ENCODE data around the gene PPP1R26. TPM values are rescaled to one million over a fixed set of nuclear protein-coding genes. Genes with fewer than 3 reads are reported as not detected.

The PPP1R26 gene
- total RNA-seq, 1 donor from 2014 or later = 6.7 TPM

DNA sequence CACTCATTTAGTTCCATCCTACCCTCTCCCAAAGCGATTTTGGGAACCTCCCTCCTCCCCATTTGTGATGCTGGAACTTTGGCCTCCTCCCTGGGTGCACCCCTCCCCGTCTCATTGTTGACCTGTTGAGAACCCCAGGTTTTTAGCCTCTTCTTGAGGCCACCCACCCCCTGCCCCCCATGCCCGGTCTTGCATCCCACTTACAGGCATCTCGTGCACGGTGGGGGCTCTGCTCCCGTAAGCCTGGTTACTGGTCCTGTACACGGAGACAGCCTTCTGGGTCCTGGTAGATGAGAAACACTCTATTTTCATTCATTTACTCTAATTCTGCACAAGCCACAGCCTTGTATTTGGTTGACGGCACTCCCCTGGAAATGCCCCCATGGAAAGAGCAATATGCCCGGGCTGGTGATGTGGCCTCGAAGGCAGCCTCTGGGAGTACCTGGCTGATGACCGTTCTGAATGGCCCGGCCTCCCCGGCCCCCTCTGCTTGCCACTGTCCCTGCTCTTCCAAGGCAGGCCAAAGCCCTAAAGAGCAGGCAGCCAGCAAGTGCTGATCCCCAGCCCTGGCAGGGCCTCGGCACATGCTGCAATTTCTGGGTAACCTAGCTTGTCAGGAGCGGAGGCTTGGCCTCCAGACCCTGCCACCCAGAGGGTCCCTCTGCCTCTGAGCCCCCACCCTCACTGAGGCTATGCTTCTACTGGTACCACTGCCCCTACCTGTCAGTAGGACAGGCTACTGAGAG is 19.0 kb downstream of the PPP1R26 start:
- Mint-ChIP-seq H3K9me3 (no peaks in the 10 kb centered on the region), H3K27ac (no peak overlapping the region), H3K4me3 (peak overlapping the region; percentile 79), H3K27me3 (no peaks in the 10 kb centered on the region), H3K4me1 (peaks cover 26% of the 10 kb centered on the region), H3K36me3 (ENCODE audit: low read depth) (peaks cover 20% of the 10 kb centered on the region)
- CTCF ChIA-PET = interaction anchor here (1.8 kb wide), 1 partner anchor 18 kb away, joined by 7 read pairs; no protein-coding TSS in a partner anchor
- POLR2A ChIA-PET = no interaction called here
- TF ChIP-seq, protein P1, sequence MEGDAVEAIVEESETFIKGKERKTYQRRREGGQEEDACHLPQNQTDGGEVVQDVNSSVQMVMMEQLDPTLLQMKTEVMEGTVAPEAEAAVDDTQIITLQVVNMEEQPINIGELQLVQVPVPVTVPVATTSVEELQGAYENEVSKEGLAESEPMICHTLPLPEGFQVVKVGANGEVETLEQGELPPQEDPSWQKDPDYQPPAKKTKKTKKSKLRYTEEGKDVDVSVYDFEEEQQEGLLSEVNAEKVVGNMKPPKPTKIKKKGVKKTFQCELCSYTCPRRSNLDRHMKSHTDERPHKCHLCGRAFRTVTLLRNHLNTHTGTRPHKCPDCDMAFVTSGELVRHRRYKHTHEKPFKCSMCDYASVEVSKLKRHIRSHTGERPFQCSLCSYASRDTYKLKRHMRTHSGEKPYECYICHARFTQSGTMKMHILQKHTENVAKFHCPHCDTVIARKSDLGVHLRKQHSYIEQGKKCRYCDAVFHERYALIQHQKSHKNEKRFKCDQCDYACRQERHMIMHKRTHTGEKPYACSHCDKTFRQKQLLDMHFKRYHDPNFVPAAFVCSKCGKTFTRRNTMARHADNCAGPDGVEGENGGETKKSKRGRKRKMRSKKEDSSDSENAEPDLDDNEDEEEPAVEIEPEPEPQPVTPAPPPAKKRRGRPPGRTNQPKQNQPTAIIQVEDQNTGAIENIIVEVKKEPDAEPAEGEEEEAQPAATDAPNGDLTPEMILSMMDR (IDR thresholded peaks at IDR 0.05) = no peak
- no peak for DNase-seq
- intact Hi-C loops (cut with micrococcal nuclease) = no loop called here
- no peak for ATAC-seq (ENCODE audit: low read depth)

DNA sequence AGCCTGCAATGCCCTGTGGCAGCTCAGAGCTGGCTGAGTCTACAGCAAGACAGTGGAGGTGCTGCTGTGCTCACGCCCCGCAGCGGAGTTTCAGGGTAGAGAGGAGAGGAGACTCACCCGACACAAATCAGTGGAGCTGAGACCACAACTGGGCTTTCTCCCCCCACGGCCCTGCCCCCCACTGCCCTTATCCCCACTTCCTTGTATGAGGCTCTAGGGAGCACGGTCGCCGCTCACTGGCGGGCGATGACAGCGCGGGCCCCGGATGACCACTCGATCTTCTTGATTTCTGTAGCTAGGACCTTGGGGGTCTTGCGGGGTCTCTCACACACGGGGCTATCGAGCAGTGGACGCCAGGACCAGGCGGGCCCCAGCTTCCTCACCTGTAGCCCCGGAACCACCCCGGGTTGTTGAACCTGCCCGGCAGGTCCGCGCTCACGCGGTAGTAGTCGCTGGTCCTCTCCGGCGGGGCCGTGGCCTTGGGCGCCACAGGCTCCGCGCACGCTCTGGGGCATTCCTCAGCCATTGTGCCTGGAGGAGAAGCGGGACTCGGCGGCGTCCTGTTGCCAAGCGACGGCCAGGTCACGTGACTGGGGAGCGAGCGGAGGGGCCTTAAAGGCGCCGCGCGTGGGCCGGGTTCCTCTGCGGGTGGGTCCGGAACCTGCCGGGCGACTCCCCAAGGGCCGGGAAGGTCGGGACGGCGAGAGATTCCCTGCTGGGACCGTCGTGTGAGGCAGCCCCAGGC is 19.9 kb downstream of the PPP1R26 start:
- intact Hi-C loops (cut with micrococcal nuclease) = loop anchor here (1.0 to 5.0 kb wide), 2 partner anchors 19 to 1432 kb away; partner anchors contain the start of gene BRD3
- TF ChIP-seq, protein P1 (IDR thresholded peaks at IDR 0.05) = no peak
- Mint-ChIP-seq H3K36me3 (ENCODE audit: low read depth) (peaks cover 29% of the 10 kb centered on the region), H3K27me3 (no peaks in the 10 kb centered on the region), H3K27ac (peak overlapping the region; percentile 41), H3K4me1 (peaks cover 27% of the 10 kb centered on the region), H3K4me3 (peak overlapping the region; percentile 79), H3K9me3 (no peaks in the 10 kb centered on the region)
- peak; percentile 88 for DNase-seq
- ChIA-PET POLR2A (no interaction called here), CTCF (interaction anchor here (1.8 kb wide), 1 partner anchor 19 kb away, joined by 7 read pairs; no protein-coding TSS in a partner anchor)
- ATAC-seq (ENCODE audit: low read depth) = peak; percentile 47

DNA sequence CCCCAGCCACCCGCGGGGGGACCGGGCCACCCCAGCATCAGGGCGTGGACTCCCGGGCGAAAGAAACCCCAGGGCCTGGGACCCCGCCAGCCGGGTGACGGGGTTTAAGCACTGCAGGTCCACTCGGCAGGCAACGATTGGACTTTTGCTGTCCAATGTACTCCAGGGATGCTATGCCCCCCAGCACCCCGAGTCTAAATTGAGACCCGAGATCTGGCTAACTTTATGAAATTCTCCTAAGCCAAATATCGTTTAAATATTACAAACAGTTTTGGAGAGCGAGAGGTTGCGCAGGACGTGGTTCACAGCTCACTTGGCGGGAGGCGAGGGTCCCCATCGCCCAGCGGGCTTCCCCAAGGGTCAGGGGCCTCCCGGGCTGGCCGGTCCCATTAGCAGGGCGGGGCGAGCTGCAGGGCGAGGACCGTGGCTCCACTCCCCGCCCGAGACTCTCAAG is 20.5 kb downstream of the PPP1R26 start:
- ChIA-PET CTCF (interaction anchor here (1.0 to 1.8 kb wide), 2 partner anchors 11 to 20 kb away, joined by 5 to 7 read pairs; no protein-coding TSS in a partner anchor), POLR2A (interaction anchor here (0.6 kb wide), 1 partner anchor 902 kb away, joined by 7 read pairs; no protein-coding TSS in a partner anchor)
- Mint-ChIP-seq H3K27me3 (no peaks in the 10 kb centered on the region), H3K4me1 (peaks cover 30% of the 10 kb centered on the region), H3K9me3 (no peaks in the 10 kb centered on the region), H3K4me3 (peak overlapping the region; percentile 97), H3K27ac (no peak overlapping the region), H3K36me3 (ENCODE audit: low read depth) (peaks cover 35% of the 10 kb centered on the region)
- ATAC-seq (ENCODE audit: low read depth) = peak; percentile 10
- DNase-seq = no peak
- TF ChIP-seq, protein P1 (IDR thresholded peaks at IDR 0.05) = no peak
- intact Hi-C loops (cut with micrococcal nuclease) = loop anchor here (1.0 to 5.0 kb wide), 2 partner anchors 20 to 1433 kb away; partner anchors contain the start of gene BRD3

DNA sequence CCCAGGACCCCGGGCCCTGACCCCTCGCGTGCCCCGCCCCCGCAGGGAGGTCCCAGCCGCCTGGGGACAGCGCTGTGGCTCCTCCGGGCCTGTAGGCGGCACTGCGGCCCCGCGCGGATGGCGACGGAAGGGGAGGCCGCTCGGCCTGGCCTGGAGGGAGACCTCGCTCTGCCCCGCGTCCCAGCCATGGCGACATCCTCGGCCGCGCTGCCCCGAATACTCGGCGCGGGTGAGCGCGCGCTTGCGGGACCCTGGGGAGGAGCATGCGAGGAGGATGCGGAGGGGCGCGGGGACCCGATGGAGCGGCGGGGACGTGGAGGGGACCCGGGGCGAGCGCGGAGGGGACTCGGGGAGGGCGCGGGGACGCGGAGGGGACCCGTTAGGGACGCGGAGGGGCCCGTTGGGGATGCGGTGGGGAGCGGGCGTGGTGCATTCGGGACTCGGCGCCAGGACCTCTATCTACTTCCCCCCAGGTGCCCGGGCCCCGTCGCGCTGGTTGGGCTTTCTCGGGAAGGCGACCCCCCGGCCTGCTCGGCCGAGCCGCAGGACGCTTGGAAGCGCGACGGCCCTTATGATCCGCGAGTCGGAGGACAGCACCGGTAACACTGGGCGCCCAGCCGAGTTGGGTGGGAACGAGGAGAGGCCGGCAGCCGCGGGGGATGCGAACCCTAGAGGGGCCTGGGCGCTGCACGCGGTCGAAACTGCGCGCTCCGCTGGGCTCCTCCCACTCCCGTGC is 21.1 kb downstream of the PPP1R26 start, which contains the start of gene MRPS2:
Gene MRPS2, plus strand, starts transcription at position 158 of the 736 bp plus-strand sequence. Its CDS starts 29 bp downstream, at position 187.
- DNase-seq = peak; percentile 91
- Mint-ChIP-seq H3K27me3 (no peaks in the 10 kb centered on the region), H3K4me1 (peaks cover 30% of the 10 kb centered on the region), H3K4me3 (peak within 1 kb of the TSS; percentile 97), H3K9me3 (no peaks in the 10 kb centered on the region), H3K36me3 (ENCODE audit: low read depth) (peaks cover 37% of the 10 kb centered on the region), H3K27ac (peak within 1 kb of the TSS; percentile 92)
- intact Hi-C loops (cut with micrococcal nuclease) = loop anchor here (1.0 to 5.0 kb wide), 2 partner anchors 20 to 1433 kb away; partner anchors contain the start of gene BRD3
- ChIA-PET CTCF (interaction anchor here (1.0 to 1.8 kb wide), 2 partner anchors 11 to 20 kb away, joined by 5 to 7 read pairs; no protein-coding TSS in a partner anchor), POLR2A (interaction anchor here (0.6 kb wide), 1 partner anchor 902 kb away, joined by 7 read pairs; no protein-coding TSS in a partner anchor)
- TF ChIP-seq, protein P1 (IDR thresholded peaks at IDR 0.05) = no peak
- peak; percentile 93 for ATAC-seq (ENCODE audit: low read depth)
